GM19372 (cell line): ENCODE results near the gene SUGP1.

Source experiments
- ATAC-seq: cut with Tn5 transposase; IDR thresholded peaks from one replicate; pipeline ENCODE4 v1.9.1; 2021; ENCODE audit warnings: mild to moderate bottlenecking, low read depth, moderate library complexity; ENCODE audit not compliant: unreplicated experiment

The SUGP1 gene

GRCh38 chr19:19238126-19238894 is 82.0 kb downstream of the SUGP1 start:
- ATAC-seq, result no peak

- ATAC-seq, result no peak
Measured at GRCh38 chr19:19236173-19236572, 84.1 kb downstream of the SUGP1 start.

DNA sequence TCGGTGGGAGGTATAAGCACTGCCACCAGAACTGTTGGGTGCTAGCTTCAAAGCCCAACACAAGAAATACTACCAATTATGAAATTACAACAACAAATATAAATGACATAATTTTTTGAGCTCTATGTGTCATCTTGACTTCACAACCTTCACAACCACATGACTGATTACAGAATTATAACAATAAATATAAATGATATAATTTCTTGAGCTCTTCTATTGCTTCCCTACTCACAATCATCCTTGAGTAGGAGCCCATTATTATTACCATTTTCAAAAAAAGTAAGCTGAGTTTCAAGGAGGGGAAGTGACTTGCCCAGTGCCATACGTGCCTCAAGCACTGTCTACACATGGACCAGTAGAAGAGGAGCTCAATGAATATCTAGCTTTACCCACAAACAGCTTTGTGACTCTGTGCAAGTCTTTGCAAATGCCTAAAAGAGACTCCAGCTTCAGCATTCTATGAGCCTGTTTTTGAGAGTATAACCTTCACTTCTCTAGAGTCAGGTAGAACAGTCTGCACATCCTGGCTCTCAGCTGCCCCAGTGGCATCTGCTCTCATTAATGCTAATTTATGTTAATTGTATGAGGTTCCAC is 86.0 kb downstream of the SUGP1 start:
- no peak for ATAC-seq

- no peak for ATAC-seq
Measured at GRCh38 chr19:19232261-19232721, 88.0 kb downstream of the SUGP1 start.

DNA sequence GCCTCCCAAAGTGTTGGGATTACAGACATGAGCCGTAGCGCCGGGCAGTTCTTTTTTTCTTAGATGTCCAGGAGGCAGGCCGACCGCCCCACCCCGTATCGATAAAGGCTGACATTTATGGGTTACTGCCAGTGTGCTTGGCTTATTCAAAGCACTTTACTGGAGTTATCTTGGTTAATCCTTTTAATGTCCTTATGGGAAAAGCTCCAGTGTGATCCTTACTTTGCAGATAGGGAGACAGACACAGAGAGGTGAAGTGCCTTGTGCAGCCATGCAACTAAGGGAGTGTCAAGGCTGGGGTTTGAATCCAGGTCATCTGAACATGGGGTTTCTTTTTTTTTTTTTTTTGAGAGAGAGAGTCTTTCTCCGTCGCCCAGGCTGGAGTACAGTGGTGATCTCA is 89.3 kb downstream of the SUGP1 start:
- ATAC-seq, result no peak

GRCh38 chr19:19229701-19230100 is 90.6 kb downstream of the SUGP1 start:
- no peak for ATAC-seq

- no peak for ATAC-seq
Measured at GRCh38 chr19:19227217-19227616, 93.1 kb downstream of the SUGP1 start.

GRCh38 chr19:19226663-19227062 is 93.6 kb downstream of the SUGP1 start:
- ATAC-seq, result no peak

- no peak for ATAC-seq
Measured at GRCh38 chr19:19226204-19226603, 94.1 kb downstream of the SUGP1 start.
